ENCODE measurements around the gene LDLRAD4.
"Not testable (repeated sequence)": the region's sequence is repeated elsewhere in the genome, so short reads cannot be mapped to it uniquely, and the experiment has no call there.

The LDLRAD4 gene

GRCh38 chr18:13246591-13246990, 28.0 kb downstream of the LDLRAD4 start:
- no peak for DNase-seq (ENCODE audit: low spot score)

- DNase-seq (ENCODE audit: low spot score) = no peak
Measured at GRCh38 chr18:13247506-13247905, 28.9 kb downstream of the LDLRAD4 start.

- DNase-seq (ENCODE audit: low spot score) = peak; percentile 73
Measured at GRCh38 chr18:13252686-13253410, 34.3 kb downstream of the LDLRAD4 start.

GRCh38 chr18:13253786-13254688, 35.5 kb downstream of the LDLRAD4 start:
- no peak for DNase-seq (ENCODE audit: low spot score)

GRCh38 chr18:13254971-13255927, 36.7 kb downstream of the LDLRAD4 start:
- no peak for DNase-seq (ENCODE audit: low spot score)

- no peak for DNase-seq (ENCODE audit: low spot score)
Measured at GRCh38 chr18:13256444-13257305, 38.1 kb downstream of the LDLRAD4 start.

GRCh38 chr18:13257361-13257980, 38.9 kb downstream of the LDLRAD4 start:
- no peak for DNase-seq (ENCODE audit: low spot score)

GRCh38 chr18:13258921-13259320, 40.4 kb downstream of the LDLRAD4 start:
- no peak for DNase-seq (ENCODE audit: low spot score)

- DNase-seq (ENCODE audit: low spot score) = no peak
Measured at GRCh38 chr18:13259701-13260100, 41.1 kb downstream of the LDLRAD4 start.

GRCh38 chr18:13260197-13260934, 41.8 kb downstream of the LDLRAD4 start:
- DNase-seq (ENCODE audit: low spot score) = no peak

- no peak for DNase-seq (ENCODE audit: low spot score)
Measured at GRCh38 chr18:13260935-13261640, 42.5 kb downstream of the LDLRAD4 start.

- no peak for DNase-seq (ENCODE audit: low spot score)
Measured at GRCh38 chr18:13261661-13262357, 43.2 kb downstream of the LDLRAD4 start.

- DNase-seq (ENCODE audit: low spot score) = not testable (repeated sequence)
Measured at GRCh38 chr18:13262358-13262680, 43.8 kb downstream of the LDLRAD4 start.

GRCh38 chr18:13262839-13263691, 44.5 kb downstream of the LDLRAD4 start:
- no peak for DNase-seq (ENCODE audit: low spot score)

GRCh38 chr18:13264091-13265007, 45.8 kb downstream of the LDLRAD4 start:
- DNase-seq (ENCODE audit: low spot score) = no peak

All from globus pallidus (tissue), 1 donor.